Activated CD4-positive, alpha-beta T cell treated with anti-CD3 and anti-CD28 coated beads for 1 hour (primary cell): ENCODE measurements around the gene ADGRL2.
"Not testable (repeated sequence)": the region's sequence is repeated elsewhere in the genome, so short reads cannot be mapped to it uniquely, and the experiment has no call there.

Experiments used
- DNase-seq: peaks from one replicate; pipeline ENCODE4 v3.0.0-alpha.2; 2020

Gene ADGRL2

GRCh38 chr1:81850031-81850430 is 49.3 kb downstream of the ADGRL2 start:
- DNase-seq = no peak

GRCh38 chr1:81850495-81850894 is 49.8 kb downstream of the ADGRL2 start:
- no peak for DNase-seq

- no peak for DNase-seq
Measured at GRCh38 chr1:81851217-81851616, 50.5 kb downstream of the ADGRL2 start.

GRCh38 chr1:81852961-81853360 is 52.2 kb downstream of the ADGRL2 start:
- no peak for DNase-seq

- no peak for DNase-seq
Measured at GRCh38 chr1:81867235-81867634, 66.5 kb downstream of the ADGRL2 start.

- DNase-seq = no peak
Measured at GRCh38 chr1:81869307-81869706, 68.6 kb downstream of the ADGRL2 start.

- not testable (repeated sequence) for DNase-seq
Measured at GRCh38 chr1:81871091-81871490, 70.4 kb downstream of the ADGRL2 start.

GRCh38 chr1:81873946-81874345 is 73.2 kb downstream of the ADGRL2 start:
- DNase-seq = no peak

- no peak for DNase-seq
Measured at GRCh38 chr1:81874461-81874860, 73.7 kb downstream of the ADGRL2 start.

- DNase-seq = no peak
Measured at GRCh38 chr1:81874940-81875339, 74.2 kb downstream of the ADGRL2 start.

- no peak for DNase-seq
Measured at GRCh38 chr1:81876901-81877733, 76.4 kb downstream of the ADGRL2 start.

GRCh38 chr1:81877940-81878339 is 77.2 kb downstream of the ADGRL2 start:
- DNase-seq = no peak

GRCh38 chr1:81878538-81878937 is 77.8 kb downstream of the ADGRL2 start:
- DNase-seq = no peak

- no peak for DNase-seq
Measured at GRCh38 chr1:81880781-81881180, 80.0 kb downstream of the ADGRL2 start.

GRCh38 chr1:81885291-81885690 is 84.6 kb downstream of the ADGRL2 start:
- no peak for DNase-seq

GRCh38 chr1:81886292-81886691 is 85.6 kb downstream of the ADGRL2 start:
- DNase-seq = not testable (repeated sequence)

GRCh38 chr1:81887421-81888144 is 86.8 kb downstream of the ADGRL2 start:
- no peak for DNase-seq

GRCh38 chr1:81889166-81889565 is 88.4 kb downstream of the ADGRL2 start:
- no peak for DNase-seq

- DNase-seq = no peak
Measured at GRCh38 chr1:81894867-81895266, 94.1 kb downstream of the ADGRL2 start.

- no peak for DNase-seq
Measured at GRCh38 chr1:81899214-81899821, 98.6 kb downstream of the ADGRL2 start.

- no peak for DNase-seq
Measured at GRCh38 chr1:81907575-81907974, 106.8 kb downstream of the ADGRL2 start.

- no peak for DNase-seq
Measured at GRCh38 chr1:81912383-81912782, 111.6 kb downstream of the ADGRL2 start.

- no peak for DNase-seq
Measured at GRCh38 chr1:81915937-81916336, 115.2 kb downstream of the ADGRL2 start.

GRCh38 chr1:81920245-81920740 is 119.6 kb downstream of the ADGRL2 start:
- DNase-seq = no peak
